GM23248 (cell line): ENCODE results near the gene ZFX.

Experiments used
- EZH2 ChIP-seq: fragments of 200-600 bp; sonication (generic); IDR thresholded peaks from 2 replicates; pipeline ENCODE4 v1.6.1; 2018; ENCODE audit warnings: antibody characterized with exemption, mild to moderate bottlenecking; ENCODE audit not compliant: insufficient read depth, poor library complexity, severe bottlenecking
- EZH2phosphoT487 ChIP-seq: fragments of 200-600 bp; sonication (generic); IDR thresholded peaks from 2 replicates; pipeline ENCODE4 v1.6.1; 2018; ENCODE audit warnings: antibody characterized with exemption, moderate library complexity, mild to moderate bottlenecking, low read depth; ENCODE audit not compliant: insufficient read depth

DNA sequence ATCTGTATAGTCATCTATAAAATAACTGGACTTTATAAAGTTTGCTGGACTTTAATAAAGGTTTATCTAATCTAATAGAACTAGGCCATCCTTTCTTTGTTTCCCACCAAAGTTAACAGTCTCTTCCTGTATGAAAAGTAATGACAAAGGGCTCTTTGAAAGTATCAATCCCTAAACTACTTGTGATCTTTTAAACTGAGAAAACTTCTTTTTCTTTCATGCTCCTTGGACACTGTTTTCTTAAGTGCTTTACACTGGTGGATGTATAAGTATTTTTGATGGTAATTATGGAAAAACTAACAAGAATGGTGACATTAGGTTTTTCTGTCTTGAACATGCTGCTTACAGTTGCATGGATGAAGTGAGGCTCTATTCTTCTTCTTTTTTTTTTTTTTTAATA lies 2.4 kb upstream of the ZFX start:
- no peak for TF ChIP-seq EZH2
- no peak for TF ChIP-seq EZH2phosphoT487
